CD1c-positive myeloid dendritic cell (primary cell): ENCODE results near the gene PPP2R3B.
"Not testable (repeated sequence)": the region's sequence is repeated elsewhere in the genome, so short reads cannot be mapped to it uniquely, and the experiment has no call there.

Experiments
- DNase-seq: peaks from one replicate; pipeline ENCODE4 v3.0.0-alpha.2; 2016; ENCODE audit errors: extremely low spot score

The PPP2R3B gene

DNA sequence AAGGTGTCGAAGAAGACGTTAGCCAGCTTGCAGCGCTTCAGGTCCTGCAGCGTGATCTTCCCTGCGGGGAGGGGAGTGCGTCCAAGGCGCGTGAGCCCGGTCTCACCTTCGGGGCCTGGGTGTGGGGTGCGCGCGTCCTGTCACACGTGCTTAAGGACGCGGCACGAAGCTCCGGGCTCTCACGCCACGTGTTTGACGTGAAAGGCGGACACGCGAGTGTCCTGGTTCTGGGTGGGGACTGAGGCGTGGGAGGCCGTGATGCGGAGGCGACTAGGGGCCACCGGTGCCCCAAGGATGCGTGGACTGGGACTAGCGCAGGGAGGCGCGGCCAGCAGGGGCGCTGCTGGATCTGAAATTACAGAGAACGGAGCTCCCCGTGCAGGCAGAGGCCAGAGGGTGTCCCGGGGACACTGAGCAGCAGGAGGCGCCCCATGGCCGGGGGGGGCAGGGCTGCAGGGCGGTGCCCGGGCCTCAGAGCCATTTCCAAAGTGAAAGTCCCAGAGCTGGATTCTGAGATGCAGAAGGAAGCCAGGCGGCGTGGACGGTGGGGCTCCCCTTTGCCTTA lies 47.8 kb downstream of the PPP2R3B start:
- no peak for DNase-seq

DNA sequence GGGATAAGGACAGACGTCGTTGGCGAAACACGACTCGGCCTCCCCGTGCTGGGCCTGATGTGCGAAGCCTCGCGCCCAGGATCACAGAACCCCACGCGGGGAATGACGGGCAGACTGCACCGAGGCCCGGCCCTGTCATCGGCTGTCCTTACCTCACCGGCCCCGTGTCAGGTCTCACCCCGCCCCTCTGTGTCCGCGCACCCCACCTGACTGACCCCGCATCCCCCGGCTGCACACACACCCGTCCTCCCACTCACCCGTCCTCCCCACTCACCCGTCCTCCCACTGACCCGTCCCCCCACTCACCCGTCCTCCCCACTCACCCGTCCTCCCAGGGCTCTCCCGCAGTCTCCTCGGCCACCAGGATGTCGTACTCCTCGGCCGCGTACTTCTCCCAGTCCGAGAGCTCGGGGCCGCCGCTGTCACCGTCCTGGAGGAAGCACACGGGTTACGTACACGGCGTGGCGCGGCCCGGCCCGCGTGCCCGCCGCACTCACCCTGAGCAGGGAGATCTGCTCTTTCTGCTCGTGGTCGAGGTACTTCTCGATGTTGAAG lies 48.3 kb downstream of the PPP2R3B start:
- no peak for DNase-seq

DNA sequence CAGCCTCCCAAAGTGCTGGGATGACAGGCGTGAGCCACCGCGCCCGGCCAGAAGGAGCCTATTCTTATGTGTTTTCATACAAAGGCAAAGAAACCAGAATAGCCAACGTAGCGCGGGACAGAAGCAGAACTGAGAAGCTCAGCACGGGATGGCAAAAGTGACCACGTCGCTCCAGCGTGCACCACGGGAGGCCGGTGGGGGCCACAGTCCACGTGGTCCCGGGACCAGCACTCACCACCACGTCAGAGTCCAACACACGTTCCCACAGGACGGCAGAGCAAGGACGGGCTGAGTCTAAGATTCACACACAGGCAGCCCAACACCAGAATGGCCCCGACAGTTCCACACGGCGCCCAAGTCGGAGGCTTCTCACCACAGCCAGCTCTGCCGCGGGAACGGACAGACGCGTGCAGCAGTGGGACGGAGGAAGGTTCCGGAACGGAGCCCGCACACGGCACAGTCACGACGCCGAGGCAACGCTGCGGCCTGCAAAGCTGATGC lies 49.3 kb downstream of the PPP2R3B start:
- no peak for DNase-seq

DNA sequence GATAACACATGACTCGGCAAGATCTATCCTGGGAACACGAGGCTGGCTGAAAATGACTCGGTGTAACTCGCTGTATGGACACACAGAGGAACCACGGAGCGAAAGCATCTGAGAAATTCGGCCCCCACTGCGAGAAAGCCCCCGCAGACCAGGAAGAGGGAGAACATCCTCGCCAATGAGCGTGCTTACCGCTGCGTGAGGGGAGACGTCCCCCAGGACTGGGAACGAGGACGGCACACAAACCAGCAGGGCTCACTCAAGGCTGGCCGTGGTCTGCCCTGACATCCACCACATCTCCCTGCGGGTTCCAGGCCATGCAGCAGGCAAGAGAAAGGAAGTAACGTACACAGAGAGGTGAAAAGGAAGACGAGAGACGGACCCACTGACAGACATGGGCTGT lies 50.5 kb downstream of the PPP2R3B start:
- no peak for DNase-seq

DNA sequence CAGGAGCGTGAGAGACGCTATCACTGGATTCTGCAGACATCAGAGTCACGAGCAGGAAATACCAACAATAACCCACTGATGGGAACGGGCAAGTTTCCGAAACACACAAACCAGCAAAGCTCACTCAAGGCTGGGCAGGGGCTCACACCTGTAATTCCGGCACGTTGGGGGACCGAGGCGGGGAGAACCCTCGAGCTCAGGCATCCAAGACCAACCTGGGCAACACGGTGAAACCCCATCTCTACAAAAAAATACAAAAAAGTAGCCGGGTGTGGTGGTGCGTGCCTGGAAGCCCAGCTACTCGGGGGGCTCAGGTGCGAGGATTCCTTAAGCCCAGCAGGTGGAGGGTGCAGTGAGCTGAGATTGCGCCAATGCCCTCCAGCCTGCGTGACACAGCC lies 51.0 kb downstream of the PPP2R3B start:
- no peak for DNase-seq

DNA sequence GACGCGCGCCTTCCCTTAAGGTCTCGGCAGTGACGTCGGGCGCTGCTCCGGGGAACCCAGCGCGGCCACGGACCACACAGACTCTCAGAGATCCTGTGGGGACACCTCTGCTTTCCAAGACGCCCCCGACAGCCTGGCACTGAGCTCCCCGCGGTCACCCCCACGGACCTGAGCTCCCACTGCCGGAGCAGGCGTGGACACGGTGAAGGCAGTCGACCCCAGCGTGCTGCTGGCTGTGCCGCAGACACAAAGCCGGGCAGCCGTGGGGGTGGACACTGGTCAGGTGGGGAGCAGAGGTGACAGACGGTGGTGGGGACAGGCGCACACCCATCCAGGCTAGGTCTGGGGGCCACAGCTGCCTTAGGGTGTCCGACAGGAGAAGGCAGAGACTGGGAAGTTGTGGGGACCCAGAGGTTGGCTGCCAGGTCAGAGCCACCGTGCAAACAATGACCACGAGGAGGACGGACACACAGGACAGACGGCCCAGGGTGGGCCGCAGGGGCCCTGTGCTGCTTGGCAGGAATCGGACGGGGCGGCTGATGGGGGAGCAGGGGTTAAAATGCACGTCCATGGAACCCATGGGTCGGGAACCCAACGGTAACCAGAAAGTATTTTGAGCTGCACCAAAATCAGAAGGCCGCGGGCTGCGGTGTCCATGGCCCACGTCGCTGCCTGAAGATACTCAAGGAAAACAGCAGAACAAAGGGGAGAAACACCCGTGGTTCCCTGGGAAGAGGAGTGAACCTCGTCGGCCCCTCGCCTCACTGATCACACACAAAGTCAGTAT lies 51.5 kb downstream of the PPP2R3B start:
- DNase-seq: no peak

DNA sequence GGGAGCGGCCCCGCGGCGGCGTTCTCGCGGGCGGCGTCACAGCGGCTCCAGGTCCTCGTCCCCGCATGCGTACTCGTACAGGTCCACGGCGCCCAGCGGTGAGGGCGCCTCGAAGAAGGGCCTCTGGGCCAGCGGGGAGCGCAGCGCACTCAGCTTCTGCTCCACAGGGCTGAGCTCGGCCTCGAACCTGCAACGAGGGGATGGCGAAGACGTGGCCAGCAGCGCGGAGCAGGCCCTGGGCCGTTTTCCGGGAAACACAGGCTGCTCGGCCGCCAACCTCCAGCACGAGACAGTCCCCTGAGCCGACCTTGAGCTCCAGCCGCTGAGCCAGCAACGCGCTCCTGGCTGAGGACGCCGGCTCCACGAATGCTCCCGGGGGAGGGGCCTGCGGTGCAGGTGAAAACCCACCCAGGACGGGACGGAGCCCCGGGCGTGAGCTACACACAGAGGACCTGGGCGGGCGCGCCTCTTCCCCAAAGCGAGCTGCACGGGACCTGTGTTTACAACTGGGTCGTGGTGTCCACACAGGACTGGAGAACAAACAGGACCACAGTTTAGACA lies 52.3 kb downstream of the PPP2R3B start:
- no peak for DNase-seq

DNA sequence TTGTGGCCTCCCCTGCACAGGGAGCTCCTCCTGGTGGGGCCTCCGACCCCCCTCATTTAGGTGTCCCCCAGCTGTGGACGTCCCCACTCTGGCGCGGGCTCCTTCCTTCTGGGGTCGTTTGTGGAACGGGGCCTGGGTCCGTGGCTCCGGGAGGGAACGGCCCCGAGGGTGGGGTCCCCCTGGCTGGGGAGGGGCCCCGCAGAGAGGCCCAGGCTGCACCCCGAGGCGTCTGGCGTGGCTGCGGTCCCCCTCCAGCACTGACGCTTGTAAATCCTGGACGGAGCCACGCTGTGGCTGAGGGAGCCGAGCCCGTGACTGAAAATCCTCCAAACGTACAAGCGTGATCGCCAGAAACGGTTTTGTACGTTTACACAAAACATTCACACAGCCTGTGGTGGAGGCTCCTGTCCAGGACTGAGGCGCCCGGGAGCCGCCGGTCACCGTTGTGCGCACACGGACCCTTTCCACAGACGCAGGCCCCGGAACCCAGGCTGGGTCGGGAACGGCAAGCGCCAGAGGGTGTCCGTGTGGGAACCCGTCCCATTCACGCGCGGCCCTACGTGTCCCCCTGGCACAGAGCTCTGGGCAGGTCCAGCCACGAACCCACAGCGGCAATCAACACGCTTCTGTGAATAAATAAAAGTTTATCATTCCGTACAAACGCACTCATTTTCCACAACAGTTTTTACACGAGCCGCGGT lies 52.9 kb downstream of the PPP2R3B start:
- no peak for DNase-seq

DNA sequence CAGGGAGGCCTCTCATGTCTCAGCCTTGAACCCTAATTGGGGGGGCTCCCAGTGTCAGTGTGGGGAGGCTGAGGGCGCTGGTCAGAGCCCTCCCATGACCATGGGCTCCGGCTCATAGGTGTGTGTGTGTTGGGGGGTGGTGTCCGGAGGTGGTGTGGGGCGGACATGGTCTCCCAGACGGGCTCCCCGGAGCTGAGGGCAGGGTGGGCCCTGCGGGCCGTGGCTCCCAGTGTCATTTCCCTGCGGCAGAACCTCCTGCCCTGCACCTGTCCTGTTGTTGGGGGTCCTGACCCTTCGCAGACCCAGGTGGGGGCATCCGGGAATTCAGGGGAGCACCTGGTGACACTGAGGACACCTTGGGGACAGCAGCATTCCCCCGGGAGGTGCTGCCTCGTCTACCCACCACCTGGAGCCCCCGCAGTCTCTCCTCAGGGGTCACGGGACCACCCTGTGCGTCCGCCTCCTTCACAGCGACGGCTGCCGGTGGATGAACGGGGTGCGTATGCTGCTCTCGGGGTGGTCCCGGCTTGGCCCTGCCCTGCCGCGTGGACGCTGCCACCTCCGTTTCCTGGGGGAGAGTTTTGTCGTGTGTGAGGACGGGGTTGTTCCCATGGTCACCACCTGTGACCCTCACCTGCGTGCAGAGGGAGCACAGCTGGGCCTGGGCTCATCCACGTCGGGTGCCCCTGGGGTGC lies 53.6 kb downstream of the PPP2R3B start:
- DNase-seq: no peak

DNA sequence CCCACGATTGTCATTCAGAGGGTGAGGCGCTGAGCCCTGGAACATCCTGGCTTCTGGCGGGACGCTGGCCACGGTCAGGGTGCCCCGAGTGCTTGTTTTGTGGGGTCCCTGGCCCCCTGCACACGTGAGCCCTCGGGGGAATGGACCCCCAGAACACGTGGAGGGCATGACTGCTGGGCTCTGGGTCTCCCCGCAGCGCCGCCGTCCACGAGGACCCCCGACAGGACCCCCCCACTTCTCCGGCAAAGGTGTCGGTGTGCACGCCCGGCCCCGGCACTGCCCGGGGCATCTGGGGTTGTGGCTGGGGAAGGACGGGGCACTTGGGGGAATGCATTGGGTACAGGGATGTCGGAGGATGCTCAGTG lies 54.2 kb downstream of the PPP2R3B start:
- DNase-seq: no peak

DNA sequence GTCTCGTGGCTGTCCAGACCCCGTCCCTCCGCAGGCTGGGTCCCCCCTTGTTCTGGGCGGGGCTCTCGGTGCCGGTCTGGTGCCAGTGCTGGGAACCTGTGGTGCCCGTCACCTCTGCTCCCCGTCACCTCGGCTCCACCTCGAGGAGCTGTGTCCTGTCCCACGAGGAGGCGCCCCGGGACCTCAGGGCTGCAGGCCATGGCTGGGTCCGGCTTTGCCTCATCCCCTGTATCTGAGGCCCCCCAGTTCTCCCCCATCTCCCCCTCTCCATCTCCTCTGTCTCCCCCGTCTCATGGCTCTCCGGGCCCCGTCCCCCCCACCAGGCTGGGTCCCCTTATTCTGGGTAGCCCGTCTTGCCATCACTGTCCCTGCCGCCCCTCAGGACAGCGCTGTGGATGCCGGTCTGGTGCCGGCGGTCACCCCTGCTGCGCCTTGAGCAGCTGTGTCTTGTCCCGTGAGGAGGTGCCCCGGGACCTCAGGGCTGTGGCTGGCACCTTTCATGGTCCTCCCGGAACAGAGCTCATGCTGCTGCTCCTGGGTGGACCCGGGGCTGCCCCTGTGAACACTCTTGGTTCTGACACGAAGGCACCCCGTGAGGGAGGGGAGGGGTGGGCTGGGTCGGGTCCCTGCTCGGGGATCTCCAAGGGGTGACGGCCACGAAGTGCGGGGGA lies 54.7 kb downstream of the PPP2R3B start:
- DNase-seq: no peak

DNA sequence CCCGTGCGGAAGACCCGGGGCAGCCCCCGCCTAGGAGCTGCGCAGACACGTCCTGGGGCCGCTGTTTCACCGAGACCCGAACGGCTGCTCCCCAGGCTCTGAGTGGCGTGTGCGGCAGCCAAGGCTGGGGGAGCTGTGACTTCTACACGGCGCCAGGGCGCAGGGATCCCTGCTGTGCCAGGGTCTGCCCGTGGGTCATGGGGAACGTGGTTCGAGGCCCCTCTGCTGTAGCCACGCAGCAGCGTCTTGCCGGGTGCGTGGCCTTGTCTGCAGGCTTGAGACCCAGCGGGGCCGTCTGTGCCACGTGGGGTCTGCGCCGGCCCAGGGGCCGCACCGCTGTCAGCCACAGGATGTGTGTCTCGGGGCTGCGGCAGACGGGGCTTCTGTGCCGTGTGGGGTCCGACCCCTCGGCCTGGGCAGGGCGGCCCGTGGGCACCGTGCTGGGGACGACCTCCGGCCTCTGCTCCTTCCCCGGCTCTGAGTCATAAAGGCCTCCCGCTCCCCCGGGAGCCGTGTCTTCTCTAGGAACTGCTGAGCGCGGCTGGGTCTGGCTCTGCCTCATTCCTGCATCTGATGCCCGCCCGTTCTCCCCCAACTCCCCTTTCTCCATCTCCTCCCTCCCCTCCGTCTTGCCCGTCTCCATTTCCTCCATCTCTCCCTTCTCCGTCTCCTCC lies 55.4 kb downstream of the PPP2R3B start:
- no peak for DNase-seq

DNA sequence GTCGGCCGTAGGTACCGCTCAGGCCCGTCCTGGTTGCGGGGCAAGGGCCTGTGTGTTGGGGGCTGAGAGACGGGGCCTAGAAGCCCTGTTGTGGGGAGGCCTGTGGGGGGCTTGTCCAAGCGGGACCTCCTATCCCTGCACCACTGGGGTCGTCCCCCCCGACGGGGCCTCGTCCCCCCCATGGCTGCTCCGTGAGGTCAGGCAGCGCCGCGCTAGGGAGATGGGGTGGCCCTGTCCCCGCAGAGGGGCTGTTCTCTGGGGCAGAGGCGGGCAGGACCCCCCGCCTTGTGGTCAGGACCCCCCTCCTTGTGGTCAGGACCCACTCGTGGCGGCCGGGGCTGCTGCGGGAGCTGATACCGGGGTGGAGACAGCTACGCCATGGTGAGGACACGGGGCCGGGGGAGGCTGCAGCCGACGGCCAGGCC lies 56.0 kb downstream of the PPP2R3B start:
- no peak for DNase-seq

DNA sequence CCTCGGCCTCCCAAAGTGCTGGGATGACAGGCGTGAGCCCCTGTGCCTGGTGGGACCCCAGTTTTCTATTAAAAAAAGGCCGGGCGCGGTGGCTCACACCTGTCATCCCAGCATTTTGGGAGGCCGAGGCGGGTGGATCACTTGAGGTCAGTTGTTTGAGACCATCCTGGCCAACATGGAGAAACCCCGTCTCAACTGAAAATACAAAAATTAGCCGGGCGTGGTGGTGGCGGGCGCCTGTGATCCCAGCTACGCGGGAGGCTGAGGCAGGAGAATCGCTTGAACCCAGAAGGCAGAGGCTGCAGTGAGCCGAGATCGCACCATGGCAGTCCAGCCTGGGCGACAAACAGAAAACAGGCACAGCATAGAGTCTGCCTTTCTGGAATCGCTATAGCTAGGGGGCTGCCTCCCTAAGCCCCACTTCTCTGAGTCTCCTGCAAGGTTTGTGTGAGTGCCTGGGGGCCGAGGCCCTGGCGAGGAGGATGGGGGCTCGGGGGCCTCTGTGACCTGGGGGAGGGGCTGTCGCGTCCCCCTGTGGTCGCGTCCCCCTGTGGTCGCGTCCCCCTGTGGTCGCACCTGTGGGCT lies 56.5 kb downstream of the PPP2R3B start:
- DNase-seq: not testable (repeated sequence)

DNA sequence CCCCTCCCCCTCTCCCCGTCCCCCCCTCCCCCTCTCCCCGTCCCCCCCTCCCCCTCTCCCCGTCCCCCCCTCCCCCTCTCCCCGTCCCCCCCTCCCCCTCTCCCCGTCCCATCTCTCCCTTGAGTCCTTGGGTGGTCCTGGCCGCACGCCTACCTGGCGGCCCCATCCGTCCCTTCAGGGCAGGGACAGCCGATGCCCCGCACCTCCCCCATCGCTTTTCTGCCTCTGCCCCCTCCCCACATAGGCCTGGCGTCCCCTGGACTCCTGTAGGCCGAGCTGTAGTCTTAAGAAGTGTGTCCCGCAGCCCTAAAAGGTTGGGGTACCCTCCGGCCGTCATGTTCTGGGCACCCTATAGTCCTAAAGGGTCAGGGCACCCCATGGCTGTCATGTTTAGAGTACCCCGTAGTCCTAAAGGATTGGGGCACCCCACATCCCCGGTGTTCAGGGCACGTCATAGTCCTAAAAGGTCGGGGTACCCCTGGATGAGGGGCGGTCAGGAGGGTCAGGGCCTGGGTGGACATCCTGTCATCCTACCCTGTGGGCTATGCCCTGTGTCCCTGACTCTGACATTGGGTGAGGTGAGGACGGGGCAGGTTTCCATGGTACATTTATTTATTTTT lies 57.3 kb downstream of the PPP2R3B start:
- DNase-seq: no peak

DNA sequence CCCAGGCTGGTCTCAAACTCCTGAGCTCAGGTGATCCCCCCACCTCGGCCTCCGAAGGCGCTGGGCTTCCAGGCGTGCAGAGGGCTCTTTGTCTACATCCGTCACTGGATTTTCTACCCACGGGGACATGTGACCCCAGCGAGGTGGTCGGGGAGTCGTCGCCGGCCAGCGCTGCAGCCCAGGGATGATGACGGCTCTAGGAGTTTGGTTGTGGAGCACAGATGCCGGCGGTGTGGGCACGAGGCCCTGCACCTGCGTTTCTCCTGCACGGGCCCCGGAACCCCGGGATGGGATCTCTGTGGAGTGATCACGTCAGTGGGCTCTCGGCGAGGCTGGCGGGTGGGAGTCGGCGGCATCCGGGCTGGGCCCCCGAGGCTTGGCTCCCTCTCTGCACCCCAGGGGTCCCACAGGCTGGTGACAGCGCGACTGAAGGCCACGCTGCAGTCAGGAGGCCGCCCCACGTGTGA lies 59.0 kb downstream of the PPP2R3B start:
- DNase-seq: no peak

DNA sequence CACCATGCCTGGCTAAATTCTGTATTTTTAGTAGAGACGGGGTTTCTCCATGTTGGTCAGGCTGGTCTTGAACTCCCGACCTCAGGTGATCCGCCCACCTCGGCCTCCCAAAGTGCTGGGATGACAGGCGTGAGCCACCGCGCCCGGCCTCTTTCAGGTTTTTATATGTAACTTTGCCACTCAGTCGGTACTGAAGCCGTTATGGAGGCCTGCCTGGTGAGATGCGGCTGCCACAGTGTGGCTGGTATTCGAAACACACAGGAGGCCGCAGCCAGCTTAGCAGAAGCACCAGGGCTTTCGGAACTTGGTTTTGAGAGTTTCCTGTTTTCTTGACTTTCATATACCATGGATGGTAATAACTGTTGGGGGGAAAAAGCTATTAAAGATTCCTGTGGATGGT lies 62.0 kb downstream of the PPP2R3B start:
- not testable (repeated sequence) for DNase-seq

DNA sequence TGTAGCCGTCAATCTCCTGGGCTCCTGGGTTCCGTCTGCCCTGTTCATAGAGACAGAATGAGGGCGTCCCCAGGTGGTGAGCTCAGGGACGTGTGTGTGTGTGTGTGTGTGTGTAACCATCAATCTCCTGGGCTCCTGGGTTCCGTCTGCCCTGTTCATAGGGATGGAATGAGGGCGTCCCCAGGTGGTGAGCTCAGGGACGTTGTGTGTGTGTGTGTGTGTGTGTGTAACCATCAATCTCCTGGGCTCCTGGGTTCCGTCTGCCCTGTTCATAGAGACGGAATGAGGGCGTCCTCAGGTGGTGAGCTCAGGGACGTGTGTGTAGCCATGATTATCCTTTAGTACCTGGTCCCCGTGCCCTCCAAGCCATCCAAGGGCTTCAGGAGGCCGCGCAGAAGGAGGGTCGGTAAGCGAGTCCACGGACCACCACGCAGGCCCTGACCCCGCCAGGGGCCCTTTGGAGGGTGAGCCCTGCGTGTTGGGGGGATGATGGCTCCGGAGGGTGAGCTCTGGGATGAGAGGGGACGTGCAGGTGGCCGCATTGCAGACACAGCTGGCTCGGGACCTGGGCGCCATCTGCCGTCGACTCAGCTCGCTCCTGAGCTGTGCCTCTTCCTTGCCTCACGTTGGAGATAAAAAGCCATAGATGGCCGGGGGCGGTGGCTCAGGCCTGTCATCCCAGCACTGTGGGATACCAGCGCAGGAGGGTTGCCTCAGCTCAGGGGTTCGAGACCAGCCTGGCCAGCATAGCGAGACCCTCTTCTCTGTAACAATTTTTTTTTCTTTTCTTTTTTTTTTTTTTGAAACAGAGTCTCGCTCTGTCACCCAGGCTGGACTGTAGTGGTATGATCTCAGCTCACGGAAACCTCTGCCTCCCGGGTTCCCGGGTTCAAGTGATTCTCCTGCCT lies 62.7 kb downstream of the PPP2R3B start:
- DNase-seq: peak; percentile 24
